A549 (cell line): Measurements from ENCODE around the gene PARM1.

Source experiments
- MAFK ChIP-seq: fragments of 450-650 bp; IDR thresholded peaks from 2 replicates; pipeline ENCODE4 v1.6.1; 2014; ENCODE audit not compliant: partially characterized antibody
- POLR2A ChIP-seq: IDR thresholded peaks from 2 replicates; pipeline ENCODE4 v1.6.1; 2012; ENCODE audit warnings: mild to moderate bottlenecking, low read length
- USF2 ChIP-seq: fragments of 450-650 bp; IDR thresholded peaks from 2 replicates; pipeline ENCODE4 v1.6.1; 2014; ENCODE audit warnings: antibody characterized with exemption
- TF ChIP-seq, protein P1 (sequence below): fragments of >200 bp; sonication (Bioruptor Twin); formaldehyde crosslinking; IDR thresholded peaks from 3 replicates; pipeline ENCODE4 v1.5.1; 2016

DNA sequence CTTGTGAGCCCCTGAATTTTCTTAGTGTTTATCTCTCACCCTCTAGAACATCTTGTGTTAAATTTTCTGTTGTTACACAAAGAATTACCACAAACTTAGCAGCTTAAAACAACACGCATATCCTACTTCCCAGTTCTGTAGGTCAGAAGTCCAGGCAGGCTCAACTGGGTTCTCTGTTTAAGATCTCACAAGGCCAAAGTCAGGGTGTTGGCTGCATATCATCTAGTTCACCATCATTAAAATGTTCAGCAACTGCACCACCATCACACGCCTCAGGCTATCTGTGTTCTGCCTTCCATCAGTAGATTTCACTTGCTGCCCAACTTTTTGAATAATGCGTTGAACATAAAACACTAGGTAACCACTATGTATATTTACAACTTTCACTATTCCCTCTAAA, 130.5 kb downstream of the PARM1 start:
- TF ChIP-seq MAFK (no peak), POLR2A (no peak), USF2 (no peak)
- TF ChIP-seq, protein P1, sequence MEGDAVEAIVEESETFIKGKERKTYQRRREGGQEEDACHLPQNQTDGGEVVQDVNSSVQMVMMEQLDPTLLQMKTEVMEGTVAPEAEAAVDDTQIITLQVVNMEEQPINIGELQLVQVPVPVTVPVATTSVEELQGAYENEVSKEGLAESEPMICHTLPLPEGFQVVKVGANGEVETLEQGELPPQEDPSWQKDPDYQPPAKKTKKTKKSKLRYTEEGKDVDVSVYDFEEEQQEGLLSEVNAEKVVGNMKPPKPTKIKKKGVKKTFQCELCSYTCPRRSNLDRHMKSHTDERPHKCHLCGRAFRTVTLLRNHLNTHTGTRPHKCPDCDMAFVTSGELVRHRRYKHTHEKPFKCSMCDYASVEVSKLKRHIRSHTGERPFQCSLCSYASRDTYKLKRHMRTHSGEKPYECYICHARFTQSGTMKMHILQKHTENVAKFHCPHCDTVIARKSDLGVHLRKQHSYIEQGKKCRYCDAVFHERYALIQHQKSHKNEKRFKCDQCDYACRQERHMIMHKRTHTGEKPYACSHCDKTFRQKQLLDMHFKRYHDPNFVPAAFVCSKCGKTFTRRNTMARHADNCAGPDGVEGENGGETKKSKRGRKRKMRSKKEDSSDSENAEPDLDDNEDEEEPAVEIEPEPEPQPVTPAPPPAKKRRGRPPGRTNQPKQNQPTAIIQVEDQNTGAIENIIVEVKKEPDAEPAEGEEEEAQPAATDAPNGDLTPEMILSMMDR, result no peak
